Activated naive CD4-positive, alpha-beta T cell treated with anti-CD3 and anti-CD28 coated beads, Interleukin-2, amount 10 ng/mL, durations not matched to agents 7 days and 5 days (primary cell): ENCODE data around the gene ZEB1.

Experiments used
- CTCF ChIA-PET: fragments of 350-600 bp; sonication (Branson Sonifier 250); formaldehyde crosslinking; loops from one replicate; lab custom pipeline; 2021; ENCODE audit warnings: antibody characterized with exemption; lab: Charles Lee
- DNase-seq: peaks from one replicate; pipeline ENCODE4 v3.0.0-alpha.2; 2020
- H3K27ac Mint-ChIP-seq: one replicate; pipeline ENCODE4 v1.8.0; 2021; ENCODE audit warnings: mild to moderate bottlenecking, moderate library complexity, mixed read lengths
- H3K27me3 Mint-ChIP-seq: one replicate; pipeline ENCODE4 v1.8.0; 2021; ENCODE audit warnings: mild to moderate bottlenecking, mixed read lengths
- H3K36me3 Mint-ChIP-seq: one replicate; pipeline ENCODE4 v1.8.0; 2021; ENCODE audit warnings: mixed read lengths
- H3K4me1 Mint-ChIP-seq: one replicate; pipeline ENCODE4 v1.8.0; 2021; ENCODE audit warnings: mixed read lengths
- H3K4me3 Mint-ChIP-seq: one replicate; pipeline ENCODE4 v1.8.0; 2021; ENCODE audit warnings: mild to moderate bottlenecking, moderate library complexity, mixed read lengths
- H3K9me3 Mint-ChIP-seq: one replicate; pipeline ENCODE4 v1.8.0; 2021; ENCODE audit warnings: mixed read lengths

Gene ZEB1

DNA sequence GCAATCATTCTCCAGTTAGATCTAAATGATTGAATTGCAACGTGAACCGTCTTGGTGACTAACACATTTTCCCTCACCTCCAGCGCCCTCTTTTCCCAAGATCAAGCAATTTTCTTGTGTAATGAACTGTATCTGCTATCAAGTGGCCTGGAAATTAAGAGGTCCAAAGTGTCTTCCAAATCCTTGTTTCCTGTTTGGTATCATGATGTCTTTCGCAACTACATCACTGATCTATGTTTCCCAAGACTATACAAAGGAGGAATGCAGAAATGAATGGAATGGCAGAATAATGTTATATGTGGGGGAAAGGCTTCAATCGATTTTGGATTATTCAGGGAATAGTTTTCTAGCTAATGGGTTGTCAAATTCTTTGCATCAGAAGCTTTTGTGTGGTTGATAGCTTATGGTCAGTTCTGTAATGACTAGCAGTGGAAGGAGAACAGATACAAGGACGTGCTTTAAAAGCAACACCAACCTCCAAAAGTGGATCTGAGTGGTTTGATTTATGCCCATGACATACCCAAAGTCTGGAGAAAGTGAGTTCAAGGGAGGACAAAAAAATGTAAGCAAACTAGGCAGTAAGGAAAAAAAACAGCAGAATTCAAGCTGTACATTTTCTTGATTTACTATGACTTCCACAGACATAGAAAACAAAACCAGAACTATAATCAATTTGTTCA is 14.6 kb upstream of the ZEB1 start:
- CTCF ChIA-PET = interaction anchor here (0.6 kb wide), 1 partner anchor 8 kb away, joined by 3 read pairs; no protein-coding TSS in a partner anchor

DNA sequence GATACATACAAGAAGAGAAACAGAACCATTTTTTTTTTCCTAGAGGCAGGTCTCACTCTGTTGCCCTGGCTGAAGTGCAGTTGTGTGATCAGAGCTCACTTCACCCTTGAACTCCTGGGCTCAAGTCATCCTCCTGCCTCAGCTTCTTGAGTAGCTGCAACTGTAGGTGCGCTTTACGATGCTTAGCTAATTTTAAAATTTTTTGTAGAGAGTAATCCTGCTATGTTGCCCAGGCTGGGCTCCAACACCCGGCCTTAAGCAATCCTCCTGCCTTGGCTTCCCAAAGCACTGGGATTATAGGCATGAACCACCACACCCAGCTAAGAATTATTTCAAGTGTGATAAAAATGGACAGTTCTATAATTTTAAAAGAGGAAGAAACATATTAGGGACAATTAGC is 5.6 kb upstream of the ZEB1 start:
- Mint-ChIP-seq H3K4me3 (no peak overlapping the region), H3K4me1 (peaks cover 24% of the 10 kb centered on the region), H3K27me3 (no peaks in the 10 kb centered on the region), H3K9me3 (no peaks in the 10 kb centered on the region), H3K36me3 (peaks cover 9% of the 10 kb centered on the region), H3K27ac (no peak overlapping the region)
- CTCF ChIA-PET = no interaction called here
- no peak for DNase-seq

More for the DNA sequence above, 14.6 kb upstream of the ZEB1 start:
- H3K27me3 Mint-ChIP-seq = no peaks in the 10 kb centered on the region
- no peaks in the 10 kb centered on the region for H3K9me3 Mint-ChIP-seq
- H3K4me1 Mint-ChIP-seq = peaks cover 3% of the 10 kb centered on the region
- DNase-seq = no peak
- H3K27ac Mint-ChIP-seq = no peak overlapping the region
- no peak overlapping the region for H3K4me3 Mint-ChIP-seq
- H3K36me3 Mint-ChIP-seq = peaks cover 1% of the 10 kb centered on the region

DNA sequence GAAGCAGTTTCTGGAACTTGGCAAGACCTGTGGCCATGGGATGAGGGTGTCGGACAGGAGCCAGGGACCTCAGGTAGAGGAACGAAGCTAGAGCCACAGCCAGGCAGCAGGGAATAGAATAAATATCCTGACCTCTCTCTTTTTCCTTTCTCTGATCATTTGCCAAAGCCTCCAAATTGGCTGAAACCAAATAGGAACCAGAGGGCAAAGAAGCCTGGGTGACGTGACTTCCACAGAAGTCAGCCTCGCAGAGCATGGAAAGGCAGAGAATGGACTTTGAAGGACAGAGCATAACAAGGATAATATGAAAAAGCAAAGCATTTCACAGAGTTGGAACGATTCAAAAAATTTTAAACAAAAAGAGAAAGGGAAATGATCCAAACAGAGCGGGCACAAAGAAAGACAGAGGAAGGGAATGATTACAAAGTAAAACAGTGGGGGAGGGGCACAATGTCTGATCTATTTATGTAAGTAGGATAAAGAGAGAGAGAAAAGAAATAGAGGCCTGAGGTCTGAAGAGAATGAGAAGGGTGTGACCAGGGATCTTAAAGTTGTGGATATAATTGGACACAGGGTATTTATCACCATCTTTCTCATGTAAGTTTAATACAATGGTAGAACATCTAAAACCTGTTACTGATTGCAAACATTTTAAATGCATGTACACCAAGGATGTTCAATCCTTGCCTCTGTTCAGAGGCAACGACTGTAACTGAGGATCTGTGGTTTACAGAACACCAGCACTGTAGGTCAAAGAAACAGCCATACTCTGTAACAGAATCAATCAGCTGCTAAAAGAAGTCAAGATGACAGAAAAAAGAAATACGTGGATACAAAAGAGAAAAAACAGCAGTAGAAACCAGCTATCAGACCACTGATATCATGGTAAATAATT is 4.5 kb upstream of the ZEB1 start:
- no peak for DNase-seq
- no peak overlapping the region for H3K4me3 Mint-ChIP-seq
- H3K36me3 Mint-ChIP-seq = peaks cover 9% of the 10 kb centered on the region
- H3K27ac Mint-ChIP-seq = no peak overlapping the region
- H3K27me3 Mint-ChIP-seq = peaks cover 4% of the 10 kb centered on the region
- CTCF ChIA-PET = no interaction called here
- peaks cover 24% of the 10 kb centered on the region for H3K4me1 Mint-ChIP-seq
- no peaks in the 10 kb centered on the region for H3K9me3 Mint-ChIP-seq

DNA sequence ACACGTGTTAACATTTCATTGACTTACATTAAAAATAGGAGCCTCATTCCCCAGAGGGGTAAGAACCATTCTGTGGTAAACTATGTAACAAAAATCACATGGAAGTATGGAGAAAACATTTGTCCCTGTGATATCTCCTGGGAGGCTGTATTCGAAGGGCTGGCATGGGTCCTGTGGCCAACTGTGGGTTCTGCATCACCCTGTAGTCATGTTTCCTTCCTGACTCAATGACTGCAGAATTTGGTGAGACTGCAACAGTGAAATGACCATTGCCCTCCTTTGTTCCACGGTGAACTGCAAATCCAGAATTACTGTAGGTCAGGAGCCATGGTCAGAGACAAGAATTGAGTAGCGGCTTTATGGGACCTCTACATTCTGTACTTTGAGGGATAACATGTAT is 3.6 kb upstream of the ZEB1 start:
- H3K27ac Mint-ChIP-seq = no peak overlapping the region
- no peak for DNase-seq
- peaks cover 9% of the 10 kb centered on the region for H3K36me3 Mint-ChIP-seq
- no peak overlapping the region for H3K4me3 Mint-ChIP-seq
- no peaks in the 10 kb centered on the region for H3K9me3 Mint-ChIP-seq
- peaks cover 24% of the 10 kb centered on the region for H3K4me1 Mint-ChIP-seq
- CTCF ChIA-PET = no interaction called here
- H3K27me3 Mint-ChIP-seq = peaks cover 4% of the 10 kb centered on the region

DNA sequence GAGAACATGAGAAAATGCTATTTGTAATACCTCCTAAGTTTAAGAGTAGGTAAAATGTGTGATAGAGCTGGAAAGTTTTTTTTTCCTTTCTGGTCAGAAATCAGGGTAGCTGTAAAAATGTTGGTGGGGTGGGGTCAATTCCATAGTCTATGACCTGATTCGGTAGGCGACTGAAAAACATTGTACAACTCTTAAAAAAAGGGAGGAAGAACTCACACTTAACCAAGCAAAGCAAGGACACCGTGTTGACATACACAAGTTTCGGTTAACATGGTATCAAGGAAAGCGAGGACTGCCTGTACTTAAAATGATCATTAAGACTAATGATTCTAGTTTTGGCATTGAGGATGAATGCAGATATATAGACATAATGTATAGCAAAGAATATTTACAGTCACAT is 1.8 kb upstream of the ZEB1 start:
- peaks cover 9% of the 10 kb centered on the region for H3K36me3 Mint-ChIP-seq
- no peaks in the 10 kb centered on the region for H3K9me3 Mint-ChIP-seq
- no peak for DNase-seq
- H3K27ac Mint-ChIP-seq = peak overlapping the region; percentile 60
- H3K4me1 Mint-ChIP-seq = peaks cover 35% of the 10 kb centered on the region
- CTCF ChIA-PET = interaction anchor here (1.1 to 1.3 kb wide), 2 partner anchors 217 to 285 kb away, joined by 3 to 4 read pairs; partner anchors contain the start of gene ZNF438
- peaks cover 4% of the 10 kb centered on the region for H3K27me3 Mint-ChIP-seq
- peak overlapping the region; percentile 51 for H3K4me3 Mint-ChIP-seq

DNA sequence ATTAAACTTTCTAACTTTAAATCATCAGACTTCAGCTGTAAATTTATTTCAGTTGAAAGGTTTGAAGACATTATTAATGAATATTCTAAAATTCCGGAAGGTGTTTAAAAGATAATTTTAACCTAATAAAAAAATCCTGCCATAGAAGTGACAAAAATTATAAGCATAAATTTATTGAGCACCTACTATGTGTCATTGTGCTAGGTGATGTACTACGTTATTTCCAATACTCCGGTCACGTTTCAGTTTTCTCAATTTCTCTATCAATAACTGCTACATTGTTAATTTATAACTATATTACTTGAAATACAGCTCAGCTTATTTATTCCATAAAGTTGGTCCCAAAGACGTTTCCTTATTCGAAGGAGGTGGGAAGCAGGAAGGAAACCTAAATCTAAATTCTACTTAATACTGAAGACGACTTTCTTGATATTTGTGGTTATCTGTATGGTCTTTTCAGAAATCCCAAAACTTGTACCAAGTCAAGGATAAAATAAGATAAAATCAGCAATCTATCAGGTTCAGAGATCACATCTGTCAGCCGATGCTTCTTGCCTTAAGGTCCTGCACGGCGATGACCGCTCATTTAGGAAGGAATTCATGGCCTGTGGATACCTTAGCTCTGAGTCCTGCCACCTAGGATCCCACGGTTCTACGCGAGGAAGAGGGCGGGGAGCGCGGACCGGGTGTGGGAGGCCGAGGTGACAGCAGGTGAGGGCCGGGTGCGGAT is 1.2 kb upstream of the ZEB1 start:
- CTCF ChIA-PET = interaction anchor here (1.1 to 1.3 kb wide), 3 partner anchors 218 to 286 kb away, joined by 3 to 5 read pairs (median 4); partner anchors contain the start of gene ZNF438
- H3K9me3 Mint-ChIP-seq = no peaks in the 10 kb centered on the region
- H3K4me1 Mint-ChIP-seq = peaks cover 42% of the 10 kb centered on the region
- DNase-seq = no peak
- H3K27ac Mint-ChIP-seq = peak overlapping the region; percentile 97
- H3K36me3 Mint-ChIP-seq = peaks cover 9% of the 10 kb centered on the region
- peaks cover 4% of the 10 kb centered on the region for H3K27me3 Mint-ChIP-seq
- H3K4me3 Mint-ChIP-seq = peak overlapping the region; percentile 88

DNA sequence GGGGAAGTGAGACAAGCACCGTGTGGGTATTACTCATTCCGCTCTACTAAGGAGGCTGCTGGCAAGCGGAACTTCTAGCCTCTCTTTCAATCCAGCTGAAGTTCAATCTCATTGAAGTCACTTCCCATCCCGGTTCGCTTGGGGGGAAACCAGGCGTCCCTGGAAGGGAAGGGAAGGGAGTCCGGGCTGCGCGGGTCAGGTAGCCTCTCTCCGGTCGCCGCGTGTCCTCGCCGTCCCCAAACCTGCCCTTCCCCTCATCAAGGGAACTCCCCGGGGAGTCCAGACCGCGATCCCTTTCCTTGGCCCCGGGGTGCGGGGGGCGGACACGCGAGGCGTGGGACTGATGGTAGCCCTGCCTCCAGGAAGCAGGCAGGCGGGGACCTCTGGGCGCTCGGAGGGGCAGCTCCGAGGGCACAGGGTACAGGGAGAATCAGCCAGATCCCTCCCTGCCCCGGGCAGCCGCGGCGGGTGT is 598 bp upstream of the ZEB1 start:
- peaks cover 9% of the 10 kb centered on the region for H3K36me3 Mint-ChIP-seq
- H3K9me3 Mint-ChIP-seq = no peaks in the 10 kb centered on the region
- DNase-seq = peak; percentile 81
- H3K4me1 Mint-ChIP-seq = peaks cover 44% of the 10 kb centered on the region
- CTCF ChIA-PET = interaction anchor here (1.1 to 1.3 kb wide), 2 partner anchors 218 to 236 kb away, joined by 4 to 5 read pairs; no protein-coding TSS in a partner anchor
- H3K27me3 Mint-ChIP-seq = peaks cover 4% of the 10 kb centered on the region
- H3K4me3 Mint-ChIP-seq = peak overlapping the region; percentile 88
- peak overlapping the region; percentile 97 for H3K27ac Mint-ChIP-seq

DNA sequence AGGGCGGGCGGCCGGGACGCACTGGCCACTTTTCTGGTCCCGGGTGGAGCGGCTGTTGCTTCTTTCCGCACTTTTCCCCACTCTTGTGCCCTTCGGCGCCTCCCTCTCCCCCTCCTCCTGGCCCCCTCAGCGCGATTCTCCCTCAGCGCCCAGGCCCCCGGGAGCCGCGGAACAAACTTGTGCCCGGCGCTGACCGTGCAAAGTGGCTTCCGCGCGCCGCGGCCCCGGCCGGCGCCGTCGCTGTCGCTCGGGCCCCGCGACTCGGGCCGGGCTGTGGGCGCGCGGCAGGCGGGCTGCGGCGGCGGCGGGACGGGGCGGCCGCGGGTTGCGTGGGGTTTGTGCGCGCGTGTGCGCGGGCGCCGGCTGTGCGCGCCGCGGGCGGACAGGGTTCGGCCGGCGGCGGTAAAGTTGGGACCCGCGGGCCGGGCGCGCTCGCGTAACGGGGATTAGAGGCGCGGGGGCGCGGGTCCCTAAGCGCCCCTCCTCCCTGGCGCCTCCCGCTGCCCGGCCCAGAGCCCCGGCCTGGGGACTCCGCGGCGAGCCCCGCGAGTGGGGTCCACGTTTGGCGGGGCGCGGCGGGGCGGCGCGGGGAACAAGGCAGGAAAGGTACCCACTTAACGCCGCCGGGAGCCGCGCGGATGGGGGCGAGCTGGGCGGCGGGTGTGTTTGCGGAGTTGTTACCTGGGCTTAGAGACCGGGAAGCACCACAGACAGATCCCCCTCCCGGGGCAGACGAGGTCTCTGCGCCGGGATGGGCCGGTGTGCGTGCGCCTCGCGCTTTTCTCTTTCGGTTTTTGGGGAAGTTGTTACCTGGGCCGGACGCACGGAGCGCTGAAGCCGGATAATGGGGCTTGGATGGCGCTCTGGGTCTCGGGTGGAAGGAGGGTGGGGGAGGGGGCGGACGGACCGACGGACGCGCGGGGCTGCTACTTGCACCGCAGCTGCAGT is 860 bp downstream of the ZEB1 start:
- H3K4me3 Mint-ChIP-seq = peak overlapping the region; percentile 88
- peak overlapping the region; percentile 98 for H3K27ac Mint-ChIP-seq
- CTCF ChIA-PET = no interaction called here
- peaks cover 4% of the 10 kb centered on the region for H3K27me3 Mint-ChIP-seq
- no peaks in the 10 kb centered on the region for H3K9me3 Mint-ChIP-seq
- peak; percentile 74 for DNase-seq
- H3K36me3 Mint-ChIP-seq = peaks cover 12% of the 10 kb centered on the region
- H3K4me1 Mint-ChIP-seq = peaks cover 45% of the 10 kb centered on the region

DNA sequence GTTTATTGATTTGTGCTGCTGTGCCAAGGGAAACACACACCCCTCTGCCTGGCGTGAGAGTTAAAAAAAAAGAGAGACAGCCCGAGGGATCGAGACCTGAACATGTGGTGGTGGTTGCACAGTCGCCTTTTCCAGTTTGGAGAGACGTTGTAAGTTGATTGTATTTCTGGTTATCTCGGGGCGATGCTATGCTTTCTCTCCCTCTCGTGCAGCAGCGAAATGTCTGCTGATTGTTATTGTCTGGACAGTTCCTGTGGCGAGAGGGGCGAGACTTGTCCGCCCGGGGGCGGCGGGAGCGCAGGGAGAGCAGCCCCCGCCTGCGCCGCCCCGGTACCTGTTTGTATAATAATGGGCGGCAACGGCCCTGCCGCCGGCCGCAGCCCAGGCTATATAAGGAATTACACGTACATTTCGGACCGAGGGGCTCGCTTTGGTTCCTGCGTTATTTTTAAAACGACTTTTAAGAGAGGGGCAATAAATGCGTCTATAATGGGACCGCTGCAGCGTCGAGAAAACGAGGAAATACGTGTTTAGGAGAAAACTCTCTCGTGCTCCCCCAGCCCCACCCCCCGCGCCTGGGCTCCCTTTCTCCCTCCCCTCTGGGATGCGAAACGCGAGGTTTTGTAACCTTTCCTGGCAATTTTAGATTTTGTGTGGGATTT is 1.7 kb downstream of the ZEB1 start:
- peak overlapping the region; percentile 98 for H3K27ac Mint-ChIP-seq
- peaks cover 45% of the 10 kb centered on the region for H3K4me1 Mint-ChIP-seq
- CTCF ChIA-PET = interaction anchor here (0.7 to 1.2 kb wide), 3 partner anchors 102 to 172 kb away, joined by 3 read pairs; no protein-coding TSS in a partner anchor
- H3K27me3 Mint-ChIP-seq = peaks cover 4% of the 10 kb centered on the region
- DNase-seq = peak; percentile 43
- peak overlapping the region; percentile 81 for H3K4me3 Mint-ChIP-seq
- H3K9me3 Mint-ChIP-seq = no peaks in the 10 kb centered on the region
- peaks cover 12% of the 10 kb centered on the region for H3K36me3 Mint-ChIP-seq

DNA sequence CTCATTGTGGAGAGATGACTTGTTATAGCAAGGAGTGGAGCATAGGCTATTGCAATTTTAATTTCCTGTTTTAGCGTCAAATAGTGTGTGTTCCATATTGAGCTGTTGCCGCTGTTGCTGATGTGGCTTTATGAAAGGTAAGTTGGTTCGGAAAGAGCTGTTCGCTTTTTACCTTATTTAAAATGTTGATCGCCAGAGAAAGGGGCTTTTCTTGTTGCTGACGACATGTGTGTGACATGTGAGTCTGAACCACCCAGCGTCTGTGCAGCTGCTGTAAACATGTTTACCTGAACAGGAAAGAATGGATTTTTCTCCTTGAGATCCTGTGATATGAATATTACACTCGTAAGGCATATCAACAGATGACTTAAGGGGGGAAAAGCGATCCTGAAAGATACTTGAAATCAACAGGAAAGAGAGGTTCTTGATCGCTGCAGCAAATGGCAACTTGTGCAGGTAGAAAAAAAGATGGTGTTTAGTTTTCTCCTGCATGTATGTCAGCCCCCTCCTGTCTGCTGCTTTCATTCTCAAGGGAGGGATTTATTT is 2.5 kb downstream of the ZEB1 start:
- Mint-ChIP-seq H3K4me1 (peaks cover 43% of the 10 kb centered on the region), H3K9me3 (no peaks in the 10 kb centered on the region)
- CTCF ChIA-PET = interaction anchor here (0.7 to 1.2 kb wide), 4 partner anchors 101 to 538 kb away, joined by 3 read pairs; no protein-coding TSS in a partner anchor

DNA sequence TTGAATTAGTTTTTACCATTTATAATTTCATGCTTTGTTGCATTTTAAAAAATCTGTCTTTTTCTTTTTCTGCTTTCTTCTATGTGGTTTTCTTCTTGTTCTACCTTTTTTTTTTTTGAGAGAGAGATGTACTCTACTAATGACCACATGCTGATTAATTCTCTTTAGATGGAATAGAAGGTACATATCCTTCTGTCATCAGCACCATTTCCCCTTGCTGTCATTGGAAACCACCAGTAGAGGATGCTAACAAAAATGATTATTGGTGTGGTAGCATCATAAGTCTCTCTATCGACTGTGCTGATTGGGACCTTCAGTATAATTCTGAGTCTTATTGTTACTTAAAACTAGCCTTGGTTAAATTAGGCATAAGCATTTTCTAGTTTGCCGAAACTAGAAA is 3.6 kb downstream of the ZEB1 start:
- CTCF ChIA-PET = no interaction called here
- no peaks in the 10 kb centered on the region for H3K9me3 Mint-ChIP-seq
- H3K36me3 Mint-ChIP-seq = peaks cover 7% of the 10 kb centered on the region
- peaks cover 4% of the 10 kb centered on the region for H3K27me3 Mint-ChIP-seq
- peaks cover 32% of the 10 kb centered on the region for H3K4me1 Mint-ChIP-seq
- H3K27ac Mint-ChIP-seq = no peak overlapping the region
- peak overlapping the region; percentile 36 for H3K4me3 Mint-ChIP-seq
- no peak for DNase-seq

More for the DNA sequence above, 2.5 kb downstream of the ZEB1 start:
- Mint-ChIP-seq H3K4me3 (peak overlapping the region; percentile 81), H3K27ac (peak overlapping the region; percentile 98), H3K36me3 (peaks cover 12% of the 10 kb centered on the region), H3K27me3 (peaks cover 4% of the 10 kb centered on the region)
- peak; percentile 41 for DNase-seq

DNA sequence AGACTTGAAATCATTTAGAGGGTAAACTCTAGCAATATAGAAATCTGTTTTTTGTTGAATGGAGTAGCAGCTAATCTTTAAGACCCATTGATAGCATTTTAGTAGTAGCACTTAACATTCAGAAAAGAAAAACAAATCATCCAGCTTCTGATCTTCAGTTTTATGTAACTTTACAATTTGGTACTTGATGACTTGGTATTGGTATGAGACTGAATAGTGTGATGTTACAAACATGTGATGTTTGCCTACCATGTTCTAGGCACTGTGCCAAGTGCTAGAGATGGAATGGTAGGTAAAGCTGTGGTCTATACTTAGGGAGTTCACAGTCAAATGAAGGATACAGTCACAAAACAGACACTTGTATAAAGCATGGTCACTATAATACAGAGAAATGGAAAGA is 21.3 kb downstream of the ZEB1 start:
- H3K27me3 Mint-ChIP-seq = no peaks in the 10 kb centered on the region

More for the DNA sequence above, 21.3 kb downstream of the ZEB1 start:
- H3K36me3 Mint-ChIP-seq = no peaks in the 10 kb centered on the region
- CTCF ChIA-PET = no interaction called here
- H3K9me3 Mint-ChIP-seq = no peaks in the 10 kb centered on the region
- no peak overlapping the region for H3K4me3 Mint-ChIP-seq
- DNase-seq = no peak
- no peak overlapping the region for H3K27ac Mint-ChIP-seq
- peaks cover 5% of the 10 kb centered on the region for H3K4me1 Mint-ChIP-seq
